Activated CD8-positive, alpha-beta memory T cell treated with anti-CD3 and anti-CD28 coated beads for 4 hours (primary cell): ENCODE results near the gene MACROD2.
"Not testable (repeated sequence)": the region's sequence is repeated elsewhere in the genome, so short reads cannot be mapped to it uniquely, and the experiment has no call there.

Experiments used
- DNase-seq, 2 donors: peaks; one replicate each; pipeline ENCODE4 v3.0.0-alpha.2; 2020; ENCODE audit warnings: low read depth in 2 of 2

The MACROD2 gene

GRCh38 chr20:15164726-15165125 is 1169.4 kb downstream of the MACROD2 start:
- DNase-seq = no peak

GRCh38 chr20:15166744-15167143 is 1171.4 kb downstream of the MACROD2 start:
- DNase-seq = no peak

DNA sequence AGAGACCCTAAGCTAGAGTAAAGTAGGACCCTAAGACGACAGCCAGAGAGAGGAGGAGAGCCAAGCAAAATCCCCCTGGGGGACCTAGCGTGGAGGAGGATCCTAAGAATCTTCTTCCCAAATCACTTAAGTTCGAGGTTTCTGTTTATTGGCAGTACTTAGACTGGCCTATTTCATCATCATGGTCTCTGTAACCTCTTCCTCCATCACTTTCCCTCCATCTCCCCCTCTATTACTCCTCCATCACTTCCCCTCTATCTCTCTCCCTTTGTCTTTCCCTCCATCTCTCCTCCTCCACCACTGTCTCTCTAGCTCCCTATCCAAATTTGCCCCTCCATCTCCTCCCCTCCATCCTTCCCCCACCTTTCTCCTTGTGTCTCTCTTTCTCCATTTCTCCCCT is 1175.7 kb downstream of the MACROD2 start:
- DNase-seq = no peak

DNA sequence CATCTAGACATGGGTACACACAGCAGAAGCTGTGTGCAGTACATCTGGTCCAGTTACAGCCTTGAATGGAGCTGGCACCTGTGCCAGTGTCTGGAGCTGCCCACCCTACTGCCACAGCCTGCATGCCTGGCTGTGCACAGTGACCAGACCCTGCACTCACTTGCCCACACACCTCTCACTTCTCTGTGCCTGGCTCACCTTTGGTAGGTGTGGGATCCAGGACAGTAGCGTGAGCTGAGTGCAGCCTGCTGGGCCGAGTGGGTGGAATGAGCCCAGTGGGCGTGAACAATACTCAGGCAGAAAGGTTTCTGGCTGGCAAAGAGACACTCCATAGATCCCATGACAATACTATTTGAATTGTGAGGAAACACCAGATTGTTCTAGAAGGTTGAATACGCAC is 1181.6 kb downstream of the MACROD2 start:
- no peak for DNase-seq

- DNase-seq = no peak
These were observed 1183.3 kb downstream of the MACROD2 start for GRCh38 chr20:15178581-15178980.

DNA sequence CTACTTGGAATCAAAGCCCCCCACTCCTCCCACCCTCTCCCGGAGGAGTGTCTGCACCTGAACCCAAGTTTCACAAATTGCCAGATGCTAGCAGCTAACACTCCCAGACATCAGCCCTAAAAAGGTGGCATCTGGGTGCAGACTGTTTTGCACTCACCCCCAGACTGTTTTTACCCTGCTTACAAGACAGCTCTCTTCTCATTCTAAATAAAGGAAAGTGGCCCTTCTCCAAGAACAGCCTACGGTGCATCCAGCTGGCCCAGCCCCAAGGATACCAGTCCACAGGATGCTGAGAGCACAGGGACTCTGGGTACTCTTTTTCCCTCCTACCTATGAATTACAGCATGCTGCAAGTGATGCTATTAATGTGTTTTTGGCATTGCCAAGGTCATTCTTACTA is 1184.1 kb downstream of the MACROD2 start:
- DNase-seq = no peak

DNA sequence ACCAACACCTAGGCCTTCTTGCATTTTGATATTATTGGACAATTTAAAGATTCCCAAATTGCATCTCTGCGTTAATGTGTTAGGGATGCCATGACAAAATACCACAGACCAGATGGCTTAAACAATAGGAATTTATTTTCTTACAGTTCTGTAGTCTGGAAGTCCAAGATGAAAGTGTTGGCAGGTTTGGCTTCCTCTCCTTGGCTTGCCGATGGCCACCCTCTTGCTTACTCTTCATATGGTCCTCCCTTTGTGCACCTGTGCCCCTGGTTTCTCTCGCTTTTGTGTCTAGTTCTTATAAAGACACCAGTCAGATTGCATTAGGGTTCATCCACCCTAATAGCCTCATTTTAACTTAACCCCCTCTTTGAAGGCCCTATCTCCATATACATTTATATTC is 1184.5 kb downstream of the MACROD2 start:
- DNase-seq = no peak

GRCh38 chr20:15185322-15185721 is 1190.0 kb downstream of the MACROD2 start:
- DNase-seq = no peak

- DNase-seq = no peak
These were observed 1190.6 kb downstream of the MACROD2 start for GRCh38 chr20:15185913-15186312.

- no peak for DNase-seq
These were observed 1192.3 kb downstream of the MACROD2 start for GRCh38 chr20:15187612-15188011.

DNA sequence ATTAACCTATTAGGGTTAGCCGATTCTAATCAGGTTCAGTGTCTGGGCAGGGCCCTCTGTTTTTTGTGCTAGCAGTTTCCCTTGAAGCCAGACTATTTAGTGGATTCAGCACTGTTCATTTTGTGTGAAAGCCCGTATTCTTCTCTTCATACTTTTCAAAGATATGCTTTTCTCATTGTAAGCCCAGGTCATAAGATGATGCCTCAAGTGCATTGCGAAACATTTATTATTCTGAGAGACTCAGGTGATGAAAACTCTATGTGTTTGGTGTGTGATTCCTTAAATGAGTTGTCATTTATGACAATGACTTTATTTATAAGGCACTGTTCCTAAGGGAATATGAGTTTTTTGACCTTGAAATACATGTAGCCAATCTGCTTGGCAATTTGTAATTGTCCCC is 1193.1 kb downstream of the MACROD2 start:
- no peak for DNase-seq

- DNase-seq = no peak
These were observed 1195.9 kb downstream of the MACROD2 start for GRCh38 chr20:15191082-15191723.

DNA sequence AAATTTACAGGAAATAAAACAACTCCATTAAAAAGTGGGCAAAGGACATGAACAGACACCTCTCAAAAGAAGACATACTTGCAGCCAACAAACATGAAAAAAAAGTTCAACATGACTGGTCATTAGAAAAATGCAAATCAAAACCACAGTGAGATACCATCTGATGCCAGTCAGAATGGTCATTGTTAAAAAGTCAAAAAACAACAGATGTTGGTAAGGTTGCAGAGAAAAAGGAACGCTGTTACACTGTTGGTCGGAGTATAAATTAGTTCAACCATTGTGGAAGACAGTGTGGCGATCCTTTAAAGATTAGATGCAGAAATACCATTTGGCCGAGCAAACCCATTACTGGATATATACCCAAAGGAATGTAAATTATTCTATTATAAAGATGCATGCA is 1200.1 kb downstream of the MACROD2 start:
- no peak for DNase-seq

- DNase-seq = no peak
These were observed 1201.4 kb downstream of the MACROD2 start for GRCh38 chr20:15196547-15197255.

DNA sequence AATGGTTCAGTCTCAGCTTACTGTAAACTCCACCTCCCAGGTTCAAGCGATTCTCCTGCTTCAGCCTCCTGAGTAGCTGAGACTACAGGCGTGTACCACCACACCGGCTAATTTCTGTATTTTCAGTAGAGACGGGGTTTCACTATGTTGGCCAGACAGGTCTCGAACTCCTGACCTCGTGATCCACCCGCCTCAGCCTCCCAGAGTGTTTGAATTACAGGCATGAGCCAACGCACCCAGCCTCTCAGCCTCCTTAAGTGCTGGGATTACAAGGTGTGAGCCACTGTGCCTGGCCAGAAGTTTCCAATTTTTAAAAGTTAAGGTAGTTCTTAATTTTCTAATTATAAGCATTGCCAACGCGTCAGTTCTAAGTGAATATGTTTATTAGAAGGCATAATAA is 1202.7 kb downstream of the MACROD2 start:
- DNase-seq = not testable (repeated sequence)

- no peak for DNase-seq
These were observed 1204.4 kb downstream of the MACROD2 start for GRCh38 chr20:15199698-15200097.

- no peak for DNase-seq
These were observed 1204.8 kb downstream of the MACROD2 start for GRCh38 chr20:15200147-15200565.

DNA sequence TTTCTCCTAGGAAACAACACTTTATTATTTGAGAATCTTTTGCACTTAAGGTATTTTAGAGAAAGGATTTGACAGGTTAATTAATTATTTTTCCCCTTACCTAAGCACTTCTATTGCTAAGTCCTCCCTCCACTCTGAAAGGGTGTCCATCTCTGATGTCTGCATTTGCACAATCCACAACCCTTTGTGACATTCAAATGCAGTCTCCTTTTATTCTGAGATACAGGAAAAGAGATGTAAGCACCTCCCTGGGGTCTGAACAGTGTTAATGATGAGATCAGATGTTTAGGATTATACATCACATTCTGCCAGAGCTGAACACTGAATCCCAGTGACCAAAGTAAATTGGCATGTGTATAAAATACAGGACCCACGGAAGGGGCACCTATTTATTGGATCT is 1206.3 kb downstream of the MACROD2 start:
- DNase-seq = no peak

GRCh38 chr20:15204234-15204633 is 1208.9 kb downstream of the MACROD2 start:
- no peak for DNase-seq

- no peak for DNase-seq
These were observed 1209.7 kb downstream of the MACROD2 start for GRCh38 chr20:15205028-15205427.

DNA sequence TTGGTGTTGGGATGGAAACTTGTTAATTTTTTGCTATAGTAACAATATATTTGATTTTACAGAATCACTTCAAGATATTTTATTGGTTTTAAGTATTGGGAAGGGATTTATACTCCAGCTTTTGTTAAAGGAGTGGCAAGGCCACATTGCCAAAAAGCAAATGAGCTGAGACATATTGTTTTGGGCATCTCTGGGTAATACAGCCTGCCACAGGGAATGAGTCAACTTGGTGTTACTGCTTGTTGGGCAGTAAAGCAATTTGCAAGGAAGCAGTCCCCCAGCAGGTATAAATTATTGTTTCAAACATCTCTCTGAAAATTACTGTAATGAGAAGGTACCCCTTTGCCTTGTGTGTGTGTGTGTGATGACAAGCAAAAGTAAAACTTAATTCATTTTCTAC is 1210.4 kb downstream of the MACROD2 start:
- DNase-seq = no peak

- DNase-seq = no peak
These were observed 1214.2 kb downstream of the MACROD2 start for GRCh38 chr20:15209537-15209936.

DNA sequence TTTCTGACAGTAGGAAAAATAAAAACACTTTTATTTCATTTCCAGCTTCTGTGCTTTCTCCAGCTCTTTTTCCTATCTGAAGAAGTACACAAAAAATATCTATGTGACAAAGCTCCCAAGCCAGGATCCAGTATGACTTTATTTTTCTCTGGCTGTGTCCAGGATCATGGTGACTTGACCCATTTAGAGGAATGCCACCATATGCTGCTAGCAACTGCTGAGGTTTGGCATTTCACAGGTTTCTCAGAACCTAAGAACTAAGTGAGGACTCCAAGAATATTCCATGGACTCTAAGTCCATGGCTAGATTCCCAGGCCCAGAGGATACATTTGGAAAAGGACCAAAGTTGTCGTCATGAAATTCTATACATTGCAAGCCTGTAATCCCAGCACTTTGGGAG is 1218.7 kb downstream of the MACROD2 start:
- no peak for DNase-seq
